H1 (cell line): ENCODE results near the gene NXNL2. TPM values are rescaled to one million over a fixed set of nuclear protein-coding genes. Genes with fewer than 3 reads are reported as not detected.

ENCODE experiments used
- CTCF ChIA-PET: fragments of 300-600 bp; sonication (Branson Sonifier 250); formaldehyde crosslinking; loops from one replicate; lab custom pipeline; 2021; ENCODE audit not compliant: partially characterized antibody; lab: Charles Lee
- POLR2A ChIA-PET: fragments of 300-600 bp; sonication (Branson Sonifier 250); formaldehyde crosslinking; loops from one replicate; lab custom pipeline; 2021; ENCODE audit warnings: inconsistent platforms; ENCODE audit not compliant: partially characterized antibody; lab: Charles Lee
- DNase-seq, 2 experiments: peaks; one replicate each; pipeline versions ENCODE4 v3.0.0 to v3.0.0-alpha.2; 2010 to 2022; ENCODE audit warnings: low spot score in 2 of 2, low read depth in 1 of 2, mixed read lengths in 1 of 2
- FAIRE-seq: peaks from 2 replicates; lab custom pipeline; 2011; peaks lifted over from hg19 to GRCh38; lab: Jason Lieb, UNC
- H2AFZ ChIP-seq: 2 replicates; pipeline ENCODE4 v1.8.1; 2012; ENCODE audit warnings: low read length, inconsistent platforms
- H2AK5ac ChIP-seq: 2 replicates; pipeline ENCODE4 v1.6.1; 2013; ENCODE audit warnings: low read depth, low read length
- H2BK120ac ChIP-seq: replicated peaks from 2 replicates; pipeline ENCODE3; 2013; ENCODE audit warnings: low read depth, low read length, inconsistent platforms
- H2BK12ac ChIP-seq: 2 replicates; pipeline ENCODE4 v1.6.1; 2013; ENCODE audit warnings: low read depth, low read length
- H2BK15ac ChIP-seq: 2 replicates; pipeline ENCODE4 v1.6.1; 2013; ENCODE audit warnings: low read length
- H2BK20ac ChIP-seq: 2 replicates; pipeline ENCODE4 v1.6.1; 2013; ENCODE audit warnings: low read length
- H2BK5ac ChIP-seq: 2 replicates; pipeline ENCODE4 v1.6.1; 2013; ENCODE audit warnings: low read depth, low read length
- H3K14ac ChIP-seq: 2 replicates; pipeline ENCODE4 v1.6.1; 2013; ENCODE audit warnings: inconsistent platforms; ENCODE audit not compliant: insufficient read length
- H3K18ac ChIP-seq: 2 replicates; pipeline ENCODE4 v1.6.1; 2013; ENCODE audit warnings: low read length; ENCODE audit errors: extremely low read depth
- H3K23ac ChIP-seq: 2 replicates; pipeline ENCODE4 v1.6.1; 2013; ENCODE audit warnings: inconsistent platforms; ENCODE audit not compliant: insufficient read length
- H3K23me2 ChIP-seq: 2 replicates; pipeline ENCODE4 v1.6.1; 2013; ENCODE audit warnings: low read depth, low read length
- H3K27ac ChIP-seq: 2 replicates; pipeline ENCODE4 v1.6.1; 2011; ENCODE audit warnings: low read depth, low read length, inconsistent platforms
- H3K27me3 ChIP-seq, 4 experiments: replicated peaks in 1 of 4; 1 replicate in 1 of 4; 2 replicates in 3 of 4; pipeline versions ENCODE4 v1.6.1 to v1.8.1; 2011 to 2013; ENCODE audit warnings: low read length in 3 of 4, mild to moderate bottlenecking in 3 of 4, inconsistent platforms in 2 of 4, mixed read lengths in 2 of 4, moderate library complexity in 1 of 4; ENCODE audit not compliant: control insufficient read depth in 3 of 4, insufficient read depth in 3 of 4; ENCODE audit errors: extremely low read depth in 1 of 4
- H3K36me3 ChIP-seq, 4 experiments: 2 replicates each; pipeline versions ENCODE4 v1.6.1 to v1.8.1; 2011 to 2013; ENCODE audit warnings: mild to moderate bottlenecking in 4 of 4, low read length in 3 of 4, moderate library complexity in 2 of 4, control low read depth in 1 of 4, inconsistent platforms in 1 of 4; ENCODE audit not compliant: insufficient read depth in 4 of 4, control insufficient read depth in 2 of 4
- H3K4ac ChIP-seq: replicated peaks from 2 replicates; pipeline ENCODE3; 2013; ENCODE audit warnings: low read length, low read depth, mixed read lengths, inconsistent platforms; ENCODE audit not compliant: insufficient read length
- H3K4me1 ChIP-seq, 4 experiments: replicated peaks in 1 of 4; 1 replicate in 1 of 4; 2 replicates in 3 of 4; pipeline versions ENCODE4 v1.6.1 to v1.8.1; 2011 to 2013; ENCODE audit warnings: low read length in 3 of 4, inconsistent platforms in 2 of 4, mixed read lengths in 1 of 4; ENCODE audit not compliant: insufficient read depth in 4 of 4, control insufficient read depth in 3 of 4
- H3K4me2 ChIP-seq, 2 experiments: 2 replicates each; pipeline versions ENCODE4 v1.6.1 to v1.8.1; 2011 to 2013; ENCODE audit warnings: low read depth in 2 of 2, low read length in 2 of 2, control low read depth in 1 of 2, inconsistent platforms in 1 of 2, mild to moderate bottlenecking in 1 of 2; ENCODE audit not compliant: insufficient read depth in 1 of 2
- H3K4me3 ChIP-seq, 4 experiments: fragments of 200-600, 300-600 bp in 1 of 4; sonication (generic), shearing (Covaris generic), sonication (Bioruptor Twin) in 1 of 4; 2 replicates each; pipeline versions ENCODE4 v1.5.1 to v1.8.1; 2011 to 2016; ENCODE audit warnings: low read length in 4 of 4, low read depth in 3 of 4, control low read depth in 2 of 4, inconsistent platforms in 2 of 4, mild to moderate bottlenecking in 2 of 4, mixed read lengths in 1 of 4, moderate library complexity in 1 of 4; ENCODE audit not compliant: insufficient read depth in 2 of 4; ENCODE audit errors: extremely low read depth in 1 of 4
- H3K56ac ChIP-seq: replicated peaks from 2 replicates; pipeline ENCODE3; 2013; ENCODE audit warnings: low read depth, mild to moderate bottlenecking, mixed read lengths, low read length, inconsistent platforms; ENCODE audit not compliant: insufficient read length
- H3K79me1 ChIP-seq: 2 replicates; pipeline ENCODE4 v1.6.1; 2013; ENCODE audit warnings: low read depth, low read length, control low read depth
- H3K79me2 ChIP-seq, 2 experiments: 2 replicates each; pipeline versions ENCODE4 v1.6.1 to v1.8.1; 2012 to 2013; ENCODE audit warnings: low read length in 2 of 2, mild to moderate bottlenecking in 2 of 2, inconsistent platforms in 1 of 2; ENCODE audit not compliant: insufficient read depth in 2 of 2, control insufficient read depth in 1 of 2
- H3K9ac ChIP-seq, 4 experiments: replicated peaks in 1 of 4; 1 replicate in 1 of 4; 2 replicates in 3 of 4; pipeline versions ENCODE4 v1.6.1 to v1.8.1; 2011 to 2013; ENCODE audit warnings: low read depth in 3 of 4, low read length in 3 of 4, control low read depth in 2 of 4, mild to moderate bottlenecking in 2 of 4, moderate library complexity in 2 of 4, inconsistent platforms in 1 of 4; ENCODE audit errors: extremely low read depth in 1 of 4
- H3K9me3 ChIP-seq, 2 experiments: 2 replicates each; pipeline versions ENCODE4 v1.6.1 to v1.8.1; 2012 to 2013; ENCODE audit warnings: mild to moderate bottlenecking in 2 of 2, moderate library complexity in 2 of 2, control low read depth in 1 of 2, inconsistent platforms in 1 of 2, low read depth in 1 of 2, low read length in 1 of 2, mixed read lengths in 1 of 2; ENCODE audit not compliant: insufficient read depth in 2 of 2
- H4K20me1 ChIP-seq, 2 experiments: replicated peaks in 1 of 2; 2 replicates each; pipeline versions ENCODE3 to v1.8.1; 2011 to 2013; ENCODE audit warnings: inconsistent platforms in 2 of 2, low read length in 2 of 2, mild to moderate bottlenecking in 1 of 2; ENCODE audit not compliant: insufficient read depth in 2 of 2, control insufficient read depth in 1 of 2
- H4K5ac ChIP-seq: 2 replicates; pipeline ENCODE4 v1.6.1; 2013; ENCODE audit warnings: low read length, low read depth, mixed read lengths, inconsistent platforms; ENCODE audit not compliant: insufficient read length
- H4K8ac ChIP-seq: 2 replicates; pipeline ENCODE4 v1.8.0; 2013; ENCODE audit warnings: mild to moderate bottlenecking, moderate library complexity, low read length, inconsistent platforms; ENCODE audit not compliant: insufficient read depth; ENCODE audit errors: extremely low read depth
- H4K91ac ChIP-seq: replicated peaks from 2 replicates; pipeline ENCODE3; 2013; ENCODE audit warnings: low read length, mixed read lengths, inconsistent platforms; ENCODE audit not compliant: insufficient read length
- WGBS, 2 experiments: shearing (Covaris generic) in 1 of 2; methylation state at CpG; one replicate each; pipeline versions ENCODE4 v1.1.6 to v1.1.7; 2013 to 2015; ENCODE audit warnings: low lambda C conversion rate in 2 of 2, mixed read lengths in 2 of 2, inconsistent platforms in 1 of 2, low coverage in 1 of 2, missing lambda C conversion rate in 1 of 2; ENCODE audit not compliant: insufficient replicate concordance in 2 of 2, insufficient coverage in 1 of 2, insufficient read length in 1 of 2; ENCODE audit errors: extremely low coverage in 1 of 2, missing lambda C conversion rate in 1 of 2; 5-methylcytosine and 5-hydroxymethylcytosine counted together
- polyA plus RNA-seq, 7 experiments: library from polyadenylated mRNA; depleted of rRNA in 3 of 7; stranded (reverse) in 5 of 7; unstranded in 2 of 7; fragments of >200 nt in 5 of 7; fragments of 200-250 nt in 2 of 7; gene quantifications; 1 replicate in 5 of 7; 2 replicates in 1 of 7; 4 replicates in 1 of 7; pipeline versions ENCODE4 v1.2.1 to v1.2.3, GENCODE V29; 2011 to 2013; ENCODE audit warnings: missing spikeins in 2 of 7, mixed read lengths in 2 of 7
- total RNA-seq: library from RNA; stranded (reverse); fragmentation: NEBNext Ultra II Directional; extraction: Animal tissue kit (Norgen Biotek cat#: 25700); gene quantifications from 2 replicates; pipeline ENCODE4 v1.2.1, GENCODE V29; 2021

The NXNL2 gene
- total and polyA plus RNA-seq, 2 of the 8 experiments (the other 6 are each of a cell fraction or from before 2014, with no cell fraction given): 1.9 to 2.6 TPM

- H3K79me2 ChIP-seq: no peaks in the 10 kb centered on the region
- 0 out of 2 replicates have a peak overlapping the region, but pooled peaks have one; percentile 24 for H2AK5ac ChIP-seq
- H2BK20ac ChIP-seq: no peak overlapping the region
- no peak overlapping the region for H3K9ac ChIP-seq
- H3K18ac ChIP-seq: no peak overlapping the region
- H4K20me1 ChIP-seq: no peaks in the 10 kb centered on the region
- no peak overlapping the region for H3K4me3 ChIP-seq
- H4K91ac ChIP-seq: no peak overlapping the region
- no peak overlapping the region for H4K8ac ChIP-seq
- no peak overlapping the region for H3K27ac ChIP-seq
- WGBS, 2 experiments: 89% methylated on average over 6 of the region's 6 CpGs; no CpG with 5 or more reads in 1 of the 2 experiments
- H2BK15ac ChIP-seq: no peak overlapping the region
- no peak overlapping the region for H4K5ac ChIP-seq
- no peaks in the 10 kb centered on the region for H3K9me3 ChIP-seq
- ChIA-PET CTCF (interaction anchor here (1.4 to 1.8 kb wide), 3 partner anchors 12 to 37 kb away, joined by 3 to 5 read pairs (median 4); no protein-coding TSS in a partner anchor), POLR2A (interaction anchor here (0.9 kb wide), 1 partner anchor 16 kb away, joined by 3 read pairs; no protein-coding TSS in a partner anchor)
- H2BK12ac ChIP-seq: no peak overlapping the region
- FAIRE-seq (no peak), DNase-seq (no peak)
- H3K14ac ChIP-seq: no peak overlapping the region
- H3K4me1 ChIP-seq: peaks cover 0 to 6% (median 2%) of the 10 kb centered on the region in 4 experiments; a peak in 4 of 7 replicates
- no peaks in the 10 kb centered on the region for H3K36me3 ChIP-seq
- no peaks in the 10 kb centered on the region for H3K79me1 ChIP-seq
- no peak overlapping the region for H2AFZ ChIP-seq
- H2BK5ac ChIP-seq: no peak overlapping the region
- H3K23me2 ChIP-seq: no peaks in the 10 kb centered on the region
- no peak overlapping the region for H3K56ac ChIP-seq
- no peak overlapping the region for H3K23ac ChIP-seq
- H3K4ac ChIP-seq: no peak overlapping the region
- H2BK120ac ChIP-seq: no peak overlapping the region
- H3K4me2 ChIP-seq: no peak overlapping the region
- H3K27me3 ChIP-seq: no peaks in the 10 kb centered on the region
These were observed 36.1 kb upstream of the NXNL2 start for GRCh38 chr9:88498880-88499279.
